Upper lobe of left lung (tissue), 6 donors: ENCODE results near the gene CBX2. TPM values are rescaled to one million over a fixed set of nuclear protein-coding genes. Genes with fewer than 3 reads are reported as not detected.
A peak's percentile ranks its signal among the peaks of the same experiment; 100 is the strongest.

Experiments
- ATAC-seq, 2 donors: fragments of 200-7000 bp; cut with Tn5 transposase; one replicate each; pipeline ENCODE4 v1.9.1; 2022; ENCODE audit warnings: mild to moderate bottlenecking in 2 of 2, moderate library complexity in 2 of 2; ENCODE audit not compliant: low FRiP score in 2 of 2
- DNase-seq, 2 donors: peaks; one replicate each; pipeline ENCODE4 v3.0.0-alpha.2; 2019 to 2020
- H3K27ac ChIP-seq, 4 donors: fragments of 200-600 bp; sonication (generic); one replicate each; pipeline ENCODE4 v1.5.1; 2016 to 2019
- H3K27me3 ChIP-seq, 4 donors: fragments of 200-600 bp; sonication (generic); one replicate each; pipeline ENCODE4 v1.5.1; 2017 to 2019
- H3K36me3 ChIP-seq, 4 donors: fragments of 200-600 bp; sonication (generic); one replicate each; pipeline ENCODE4 v1.5.1; 2016 to 2019
- H3K4me1 ChIP-seq, 4 donors: fragments of 200-600 bp; sonication (generic); one replicate each; pipeline ENCODE4 v1.5.1; 2018 to 2019
- H3K4me3 ChIP-seq, 4 donors: fragments of 200-600 bp; sonication (generic); one replicate each; pipeline ENCODE4 v1.5.1; 2017 to 2019; ENCODE audit warnings: mild to moderate bottlenecking in 2 of 4, moderate library complexity in 1 of 4
- H3K9me3 ChIP-seq, 4 donors: fragments of 200-600 bp; sonication (generic); one replicate each; pipeline ENCODE4 v1.5.1; 2018 to 2019
- CTCF ChIP-seq, 6 experiments: fragments of 450-650 bp in 4 of 6; fragments of 200-600 bp in 2 of 6; sonication (generic) in 2 of 6; IDR thresholded peaks; one replicate each; pipeline ENCODE4 v1.5.1; 2016 to 2019; ENCODE audit warnings: antibody characterized with exemption in 6 of 6
- EP300 ChIP-seq, 4 donors: sonication (generic); formaldehyde crosslinking; IDR thresholded peaks; one replicate each; pipeline ENCODE4 v1.5.1; 2017; ENCODE audit warnings: antibody characterized with exemption in 4 of 4, control low read depth in 2 of 4
- POLR2A ChIP-seq, 4 donors: fragments of 450-650 bp; IDR thresholded peaks; one replicate each; pipeline ENCODE4 v1.5.1; 2016 to 2017; ENCODE audit warnings: antibody characterized with exemption in 4 of 4, mild to moderate bottlenecking in 2 of 4
- POLR2AphosphoS5 ChIP-seq, 2 donors: sonication (generic); formaldehyde crosslinking; IDR thresholded peaks; one replicate each; pipeline ENCODE4 v1.5.1; 2017; ENCODE audit warnings: antibody characterized with exemption in 2 of 2
- WGBS, 2 donors: methylation state at CpG; one replicate each; pipeline ENCODE4 v1.1.5; 2017 to 2018; 5-methylcytosine and 5-hydroxymethylcytosine counted together
- total RNA-seq, 6 donors: library from RNA; depleted of rRNA in 4 of 6; stranded (reverse); fragments of >200 nt in 4 of 6; gene quantifications; one replicate each; pipeline versions ENCODE4 v1.1.0 to v1.2.1, GENCODE V29; 2016 to 2021
- donor health status: DM: no; HTN: no; CAD: no; lungs with moderate emphysema.
- donor health status: DM: no; HTN: yes; CAD: no; lungs with severe emphysema.

Gene CBX2
- total RNA-seq, 6 donors from 2014 or later: 0.89 to 4.7 (median 1.5) TPM

DNA sequence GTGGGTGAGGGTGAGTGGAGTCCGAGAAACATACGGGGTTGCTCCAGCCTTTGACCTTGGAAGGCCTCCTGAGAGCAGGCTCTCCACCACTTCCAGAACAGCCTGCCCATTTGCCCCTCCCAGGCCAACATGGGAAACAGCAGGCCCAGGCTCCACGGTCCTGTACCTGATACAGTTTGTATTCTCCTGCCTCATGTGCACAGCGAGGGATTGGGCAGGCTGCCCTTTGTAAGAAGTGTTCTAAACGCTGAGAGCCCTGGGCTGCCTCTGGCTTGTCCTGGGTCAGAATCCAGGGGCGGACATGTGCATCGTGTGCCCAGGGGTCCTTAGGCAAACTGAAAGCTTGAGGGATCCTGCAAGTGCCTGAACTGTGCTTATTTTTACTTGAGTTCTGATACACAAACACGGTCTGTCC lies 3.4 kb upstream of the CBX2 start:
- 85% methylated on average over 5 to 8 of the region's 8 CpGs for WGBS, 2 donors

DNA sequence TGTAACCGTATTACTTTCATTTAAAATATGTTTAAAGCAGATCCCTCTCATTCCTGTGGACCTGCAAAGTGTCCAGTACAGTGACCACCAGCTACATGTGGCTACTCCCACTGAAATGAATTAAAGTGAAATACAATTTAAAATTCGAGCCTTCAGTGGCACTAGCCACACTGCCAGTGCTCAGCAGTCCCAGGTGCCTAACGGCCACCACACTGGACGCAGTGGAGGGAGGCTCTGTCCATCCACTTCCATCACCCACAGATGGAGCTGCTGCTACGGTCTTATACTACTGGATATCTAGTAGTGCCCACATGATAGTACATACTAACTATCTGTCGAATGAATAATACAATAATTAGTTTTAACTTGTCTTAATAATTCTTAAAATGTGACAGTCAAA lies 2.3 kb upstream of the CBX2 start:
- H3K27ac ChIP-seq: no peak overlapping the region
- H3K4me1 ChIP-seq: peaks cover 16 to 30% (median 19%) of the 10 kb centered on the region in 4 donors
- ATAC-seq (no peak), DNase-seq (no peak)
- no peaks in the 10 kb centered on the region for H3K36me3 ChIP-seq
- H3K9me3 ChIP-seq: no peaks in the 10 kb centered on the region
- TF ChIP-seq EP300 (IDR thresholded peaks at IDR 0.05) (no peak), POLR2AphosphoS5 (IDR thresholded peaks at IDR 0.05) (no peak), CTCF (IDR thresholded peaks at IDR 0.05) (no peak), POLR2A (IDR thresholded peaks at IDR 0.05) (no peak)
- no peak overlapping the region for H3K4me3 ChIP-seq
- H3K27me3 ChIP-seq: peaks cover 0 to 13% (median 5%) of the 10 kb centered on the region in 4 donors
- WGBS, 2 donors: 89% methylated on average over 6 of the region's 6 CpGs

More for the DNA sequence above, 3.4 kb upstream of the CBX2 start:
- H3K27ac ChIP-seq: no peak overlapping the region
- no peaks in the 10 kb centered on the region for H3K36me3 ChIP-seq
- H3K9me3 ChIP-seq: no peaks in the 10 kb centered on the region
- TF ChIP-seq POLR2A (IDR thresholded peaks at IDR 0.05) (no peak), EP300 (IDR thresholded peaks at IDR 0.05) (no peak), CTCF (IDR thresholded peaks at IDR 0.05) (no peak), POLR2AphosphoS5 (IDR thresholded peaks at IDR 0.05) (no peak)
- peaks cover 0 to 13% (median 5%) of the 10 kb centered on the region in 4 donors for H3K27me3 ChIP-seq
- DNase-seq: no peak
- H3K4me1 ChIP-seq: peaks cover 16 to 29% (median 19%) of the 10 kb centered on the region in 4 donors
- no peak for ATAC-seq
- H3K4me3 ChIP-seq: no peak overlapping the region

- Histone ChIP-seq H3K27ac (peak overlapping the region; percentile 50 to 81 (median 72)), H3K4me1 (peaks cover 16 to 31% (median 19%) of the 10 kb centered on the region in 4 donors), H3K27me3 (peaks cover 0 to 13% (median 5%) of the 10 kb centered on the region in 4 donors), H3K9me3 (no peaks in the 10 kb centered on the region), H3K4me3 (no peak overlapping the region), H3K36me3 (no peaks in the 10 kb centered on the region)
- no peak for TF ChIP-seq EP300 (IDR thresholded peaks at IDR 0.05)
- TF ChIP-seq POLR2A (IDR thresholded peaks at IDR 0.05): no peak
- TF ChIP-seq CTCF (IDR thresholded peaks at IDR 0.05): no peak
- no peak for TF ChIP-seq POLR2AphosphoS5 (IDR thresholded peaks at IDR 0.05)
- ATAC-seq: no peak
- WGBS, 2 donors: 51 to 53% methylated on average over 11 of the region's 11 CpGs
- no peak for DNase-seq
These were observed 1.4 kb upstream of the CBX2 start for GRCh38 chr17:79776376-79777119.

DNA sequence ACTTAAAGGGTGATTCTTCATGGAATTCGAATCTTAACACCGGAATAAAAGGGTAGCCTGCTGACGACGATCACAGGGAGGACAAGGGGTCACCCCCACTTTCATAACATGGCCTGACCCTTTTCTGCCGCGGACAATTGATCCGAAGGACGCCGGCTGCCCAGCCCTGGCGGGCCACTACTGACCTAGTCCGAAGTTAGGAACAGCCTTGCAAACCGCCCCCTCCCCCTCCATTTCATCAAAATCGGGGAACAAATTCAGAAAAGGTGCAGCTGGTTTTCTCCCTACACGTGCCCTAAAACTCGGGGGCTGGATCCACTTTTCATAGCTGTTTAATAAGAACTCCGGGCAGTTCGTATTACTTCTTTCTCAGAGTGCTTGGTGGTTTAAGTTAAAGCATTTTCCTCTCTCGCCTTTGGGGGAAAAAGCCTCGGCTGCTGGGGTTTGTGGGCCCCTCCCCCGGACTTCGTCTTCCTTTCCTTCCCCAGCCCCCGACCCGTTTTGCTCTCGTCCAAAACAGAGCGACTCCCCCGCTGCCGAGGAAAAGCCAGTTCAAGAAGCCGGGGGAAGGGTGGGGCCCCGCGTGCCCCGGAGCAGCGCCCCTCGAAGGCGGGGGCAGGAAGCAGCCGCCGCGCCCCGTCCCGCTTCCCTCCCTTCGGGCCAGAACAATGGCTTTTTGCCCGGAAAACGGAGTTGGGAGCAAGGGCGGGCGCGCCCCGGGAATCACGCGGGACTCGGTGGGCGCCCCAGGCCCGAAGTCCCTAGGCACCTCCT lies 641 bp upstream of the CBX2 start:
- no peaks in the 10 kb centered on the region for H3K9me3 ChIP-seq
- TF ChIP-seq EP300 (IDR thresholded peaks at IDR 0.05) (no peak), POLR2AphosphoS5 (IDR thresholded peaks at IDR 0.05) (peak in 1 of 2 donors; percentile 33), CTCF (IDR thresholded peaks at IDR 0.05) (peak in 1 of 6 experiments; percentile 14), POLR2A (IDR thresholded peaks at IDR 0.05) (no peak)
- H3K27ac ChIP-seq: peak overlapping the region; percentile 50 to 81 (median 72)
- peak overlapping the region; percentile 27 to 84 (median 68) for H3K4me3 ChIP-seq
- H3K4me1 ChIP-seq: peaks cover 16 to 37% (median 19%) of the 10 kb centered on the region in 4 donors
- H3K27me3 ChIP-seq: peaks cover 0 to 13% (median 5%) of the 10 kb centered on the region in 4 donors
- DNase-seq (peak; percentile 54 to 92), ATAC-seq (peak in 1 of 2 donors; percentile 75)
- H3K36me3 ChIP-seq: no peaks in the 10 kb centered on the region
- 4 to 7% methylated on average over 28 to 41 of the region's 51 CpGs for WGBS, 2 donors
